NCI-H774 (cell line): ENCODE measurements around the gene IGLL1.
"Not testable (repeated sequence)": the region's sequence is repeated elsewhere in the genome, so short reads cannot be mapped to it uniquely, and the experiment has no call there.

ENCODE experiments used
- DNase-seq: peaks from one replicate; lab custom pipeline; 2025; lab: John Stamatoyannopoulos, UW

The IGLL1 gene

DNA sequence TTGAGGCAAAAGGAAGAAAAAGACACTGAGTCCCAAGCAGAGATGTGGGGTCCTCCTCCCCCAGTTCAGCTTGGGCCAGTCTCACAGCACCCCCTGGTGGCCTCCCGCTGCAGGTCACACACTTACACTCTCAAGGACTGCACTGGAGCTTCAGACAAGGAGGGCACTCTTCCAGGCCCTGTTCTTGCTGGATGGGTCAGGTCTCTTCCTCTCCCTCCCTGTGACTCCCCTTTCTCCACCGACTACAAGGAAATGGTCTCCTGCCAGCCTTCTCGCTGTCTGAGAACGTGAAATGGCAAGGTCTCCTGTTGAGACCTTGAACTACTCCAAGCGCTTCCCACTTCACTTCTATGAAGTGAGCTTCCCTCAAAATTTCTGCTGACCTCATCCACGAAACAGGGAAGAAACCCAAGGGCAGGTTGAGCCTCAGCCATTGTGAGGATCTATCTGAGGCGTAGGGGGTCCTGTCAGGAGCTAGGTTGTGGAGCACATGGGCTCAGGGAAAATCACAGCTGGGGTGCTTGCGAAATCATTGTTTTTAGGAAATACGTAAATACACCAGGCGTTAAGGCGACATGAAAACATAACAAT, 11.2 kb upstream of the IGLL1 start:
- DNase-seq, result no peak

DNA sequence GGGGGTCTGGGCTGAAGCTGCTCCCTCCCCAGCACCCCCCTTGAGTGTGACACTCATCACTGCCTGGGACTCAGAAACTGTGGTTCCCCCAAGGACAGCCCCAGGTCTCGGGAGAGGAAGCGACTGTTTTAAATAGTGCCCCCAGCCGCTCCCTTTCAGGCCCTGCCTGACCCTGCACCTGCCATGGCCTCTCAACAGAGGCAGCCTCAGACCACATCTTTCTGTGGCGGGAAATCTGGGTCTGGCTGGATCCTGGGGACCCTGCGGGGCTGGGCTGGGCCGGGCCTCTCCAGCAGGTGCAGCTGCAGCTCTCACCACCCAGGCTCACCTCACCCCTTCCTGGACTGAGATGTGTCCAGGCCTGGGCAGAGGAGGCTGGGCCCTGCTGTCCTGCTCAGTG, 3.7 kb upstream of the IGLL1 start:
- DNase-seq, result no peak

DNA sequence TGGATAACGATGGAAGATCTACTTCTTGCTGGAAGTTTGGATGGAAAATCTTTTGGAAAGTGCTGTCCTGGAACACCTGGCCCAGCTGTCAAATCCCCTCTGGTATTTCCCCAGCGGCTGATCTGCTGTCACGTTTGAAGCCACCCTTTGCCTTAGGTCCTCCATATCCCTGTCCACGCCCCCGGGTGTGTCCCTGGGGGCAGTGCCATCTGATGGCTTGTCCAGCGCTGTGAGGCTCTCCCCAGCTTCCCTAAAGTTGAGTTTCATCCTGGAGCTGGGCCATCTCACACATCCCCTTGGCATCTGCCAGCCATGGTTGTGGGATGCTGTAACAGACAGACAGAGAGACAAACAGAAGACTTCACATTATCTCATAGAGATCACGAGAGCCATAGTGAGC, 3.1 kb upstream of the IGLL1 start:
- DNase-seq, result no peak

DNA sequence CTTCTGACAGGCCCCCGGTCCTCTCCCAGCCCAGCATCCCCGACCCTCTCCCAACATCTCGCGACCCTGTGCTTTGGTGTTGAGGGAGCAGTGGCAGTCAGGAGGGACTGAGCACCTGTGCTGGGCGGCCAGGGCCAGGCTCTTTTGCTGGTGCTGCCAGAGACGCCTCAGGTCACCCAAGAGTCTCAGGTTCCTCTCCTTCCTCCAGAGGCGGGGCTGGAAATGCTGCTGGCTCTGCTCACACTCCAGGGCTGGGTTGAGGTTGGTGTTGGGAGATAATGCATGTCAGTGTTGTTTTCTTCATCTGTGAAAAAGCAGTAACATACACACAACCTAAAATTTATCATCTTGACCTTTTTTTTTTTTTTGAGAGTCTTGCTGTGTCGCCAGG, 1.2 kb upstream of the IGLL1 start:
- no peak for DNase-seq

DNA sequence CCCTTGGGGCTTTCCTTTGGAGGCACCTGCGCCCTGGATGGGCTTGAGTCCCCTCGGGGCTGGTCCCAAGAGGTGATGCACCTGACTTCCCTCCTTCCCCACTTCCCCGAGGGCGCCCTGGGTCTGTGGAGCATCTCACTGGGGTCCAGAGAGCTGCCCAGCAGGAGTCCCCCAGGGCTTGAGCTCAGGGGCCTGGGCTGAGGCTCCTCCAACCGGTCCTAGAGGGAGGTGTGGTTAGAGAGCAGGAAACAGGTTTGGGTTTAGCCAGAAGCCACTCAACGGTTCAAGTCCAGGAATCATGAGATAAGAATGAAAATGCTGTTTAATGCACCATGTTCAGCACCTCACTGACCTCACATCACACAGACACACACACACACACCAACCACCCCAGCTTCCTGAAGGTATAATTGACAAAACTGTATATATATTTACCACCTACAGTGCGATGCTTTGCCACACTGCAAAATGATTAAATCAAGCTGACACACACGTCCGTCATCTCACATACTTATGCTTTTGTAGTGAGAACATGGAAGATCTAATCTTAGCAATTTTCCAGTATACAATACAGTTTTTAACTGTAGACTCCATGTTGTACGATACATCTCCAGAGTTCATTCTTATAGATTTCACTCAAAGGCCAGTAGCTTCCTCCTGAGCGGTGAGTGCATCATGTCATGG, 628 bp upstream of the IGLL1 start:
- DNase-seq, result no peak

DNA sequence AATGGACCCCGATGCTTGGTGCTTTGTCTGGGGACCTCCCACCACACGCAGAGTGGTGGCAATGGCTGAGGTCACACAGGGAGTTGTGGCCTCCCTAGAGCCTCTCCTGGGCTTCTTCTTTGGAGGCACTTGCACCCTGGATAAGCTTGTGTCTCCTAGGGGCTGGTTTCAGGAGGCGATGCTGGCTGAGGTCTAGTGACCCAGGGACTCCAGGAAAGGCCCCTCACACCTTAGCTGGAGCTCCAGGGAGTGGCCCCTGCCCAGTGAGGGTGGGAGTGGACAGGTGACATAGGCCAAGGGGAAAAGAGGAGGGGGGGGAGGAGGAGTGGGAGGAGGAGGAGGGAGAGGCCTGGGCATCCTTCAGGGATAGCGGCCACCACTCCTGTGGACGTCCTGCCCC, 810 bp downstream of the IGLL1 start:
- DNase-seq, result no peak

DNA sequence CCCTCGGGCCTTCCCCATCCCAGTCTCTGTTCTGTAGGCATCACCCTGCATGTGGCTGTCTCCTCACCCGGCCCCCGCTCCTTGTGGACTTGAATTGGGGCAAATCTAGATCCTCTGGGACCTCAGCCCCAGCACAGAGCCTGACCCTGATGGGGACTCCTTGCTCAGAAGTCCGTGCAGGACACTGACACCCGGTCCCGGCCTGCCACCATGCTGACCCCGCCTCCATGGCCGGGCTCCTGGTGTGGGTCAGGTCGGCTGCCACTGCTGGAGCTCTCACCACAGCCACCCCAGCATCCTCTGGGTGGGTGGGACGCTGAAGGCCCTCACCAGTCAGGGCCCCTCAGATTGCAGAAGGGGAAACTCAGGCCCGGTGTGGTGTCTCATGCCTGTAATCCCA, 1.8 kb downstream of the IGLL1 start:
- DNase-seq, result no peak

DNA sequence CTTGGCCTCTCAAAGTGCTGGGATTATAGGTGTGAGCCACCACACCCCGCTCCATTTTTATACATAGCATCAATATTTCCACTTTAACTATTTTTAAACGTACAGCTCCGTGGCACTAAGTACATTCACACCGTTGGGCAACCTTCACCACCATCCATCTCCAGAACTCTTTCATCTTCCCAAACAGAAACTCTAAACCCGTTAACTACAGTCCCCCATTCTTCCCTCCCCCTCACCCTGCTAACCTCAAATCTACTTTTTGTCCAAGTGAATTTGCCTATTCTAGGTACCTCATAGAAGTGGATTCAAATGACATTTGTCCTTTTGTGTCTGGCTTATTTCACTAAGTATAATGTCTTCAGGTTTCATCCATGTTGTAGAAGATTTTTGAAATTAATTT, 3.4 kb downstream of the IGLL1 start:
- DNase-seq, result no peak

DNA sequence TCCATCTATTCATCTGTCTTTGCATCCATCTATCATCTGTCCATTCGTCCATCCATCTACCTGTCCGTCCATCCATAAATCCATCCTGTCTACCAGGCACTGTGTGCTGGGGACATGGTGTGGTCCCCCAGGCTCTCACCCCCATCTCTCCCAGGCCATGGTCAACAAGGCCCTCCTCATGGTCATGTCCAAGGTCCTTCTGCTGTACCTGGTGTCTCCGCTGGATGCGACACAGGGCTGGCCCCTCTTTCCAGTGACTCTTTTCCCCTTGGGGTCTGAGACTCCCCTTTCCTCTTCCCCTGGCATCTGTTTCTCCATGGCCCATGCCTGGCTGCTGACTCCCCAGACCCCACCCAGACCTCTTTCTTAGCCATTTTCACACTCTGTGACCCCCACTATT, 4.5 kb downstream of the IGLL1 start:
- DNase-seq, result no peak

DNA sequence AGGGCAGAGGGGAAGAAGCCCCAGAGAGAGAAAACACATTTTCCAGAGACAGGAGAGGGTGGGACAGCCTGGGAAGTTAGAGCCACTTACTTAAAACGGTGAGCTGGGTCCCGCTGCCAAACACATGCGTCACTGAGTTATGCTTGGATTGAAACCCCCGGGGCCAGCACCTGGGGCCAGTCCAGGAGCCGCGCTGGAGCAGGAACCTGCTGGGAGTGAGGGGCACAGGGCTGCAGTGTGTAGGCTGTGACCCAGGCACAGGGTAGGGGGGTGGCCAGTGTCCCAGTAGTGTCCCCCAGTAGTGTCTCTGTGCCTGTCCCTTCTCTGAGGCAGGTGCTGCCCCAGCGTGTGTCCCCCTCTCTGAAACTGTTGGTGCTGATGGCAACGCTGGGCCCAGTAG, 5.2 kb downstream of the IGLL1 start:
- DNase-seq, result no peak

DNA sequence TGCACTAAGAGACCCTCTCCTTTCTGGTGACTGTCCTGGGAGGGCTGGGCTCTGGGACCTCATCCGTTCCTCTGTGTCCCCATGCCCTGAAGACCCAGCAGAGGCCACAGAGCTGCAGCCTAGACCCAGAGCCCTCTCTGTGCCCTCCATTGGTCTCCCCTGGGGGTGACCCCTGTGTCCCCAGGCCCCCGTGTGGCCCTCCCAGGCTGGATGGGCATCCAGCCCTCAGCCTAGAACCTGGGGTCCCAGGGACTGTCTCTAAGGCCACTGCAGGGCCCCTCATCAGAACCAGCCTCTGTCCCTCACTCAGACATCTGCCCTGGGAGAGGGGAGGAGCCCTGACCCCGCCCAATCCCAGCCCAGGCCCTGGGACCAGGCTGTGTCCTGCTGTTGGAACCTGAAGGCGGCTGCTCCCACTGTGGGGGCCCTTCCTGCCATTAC, 5.7 kb downstream of the IGLL1 start:
- no peak for DNase-seq

DNA sequence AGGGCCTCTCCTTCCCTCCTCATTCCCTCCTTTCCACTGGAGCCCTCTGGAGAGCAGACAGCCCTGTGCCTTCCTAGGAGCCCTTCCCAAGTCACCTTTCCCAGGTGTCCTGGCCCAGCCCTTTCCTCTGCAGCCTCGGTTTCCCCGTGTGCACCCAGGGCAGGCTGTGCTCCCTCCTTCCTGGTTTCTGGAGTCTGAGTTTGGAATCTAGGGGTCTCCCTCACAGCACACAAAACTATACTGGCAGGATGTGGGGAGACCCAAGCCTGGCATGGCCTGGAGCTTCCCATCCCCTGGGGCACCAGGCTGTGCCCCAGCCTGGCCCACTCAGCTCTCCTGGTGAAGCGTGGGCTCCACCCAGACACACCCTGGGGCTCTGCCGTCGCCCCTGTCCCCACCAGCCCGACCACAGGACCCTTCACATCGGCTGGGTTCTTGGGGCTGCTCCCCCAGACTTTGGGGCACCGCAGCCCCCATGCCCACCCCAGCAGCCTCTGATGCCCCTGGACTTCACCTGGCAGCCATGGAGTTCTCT, 6.3 kb downstream of the IGLL1 start:
- DNase-seq, result not testable (repeated sequence)

DNA sequence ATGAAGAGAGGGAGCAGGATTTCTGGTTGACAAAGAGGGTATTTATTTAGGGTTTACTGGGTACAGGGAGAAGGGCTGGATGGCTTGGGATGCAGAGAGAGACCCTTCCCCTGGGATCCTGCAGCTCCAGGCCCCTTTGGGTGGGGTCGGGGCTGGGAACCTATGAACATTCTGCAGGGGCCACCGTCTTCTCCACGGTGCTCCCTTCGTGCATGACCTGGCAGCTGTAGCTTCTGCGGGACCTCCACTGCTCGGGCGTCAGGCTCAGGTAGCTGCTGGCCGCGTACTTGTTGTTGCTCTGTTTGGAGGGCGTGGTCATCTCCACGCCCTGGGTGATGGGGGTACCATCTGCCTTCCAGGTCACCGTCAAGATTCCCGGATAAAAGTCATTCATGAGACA, 7.0 kb downstream of the IGLL1 start:
- not testable (repeated sequence) for DNase-seq

DNA sequence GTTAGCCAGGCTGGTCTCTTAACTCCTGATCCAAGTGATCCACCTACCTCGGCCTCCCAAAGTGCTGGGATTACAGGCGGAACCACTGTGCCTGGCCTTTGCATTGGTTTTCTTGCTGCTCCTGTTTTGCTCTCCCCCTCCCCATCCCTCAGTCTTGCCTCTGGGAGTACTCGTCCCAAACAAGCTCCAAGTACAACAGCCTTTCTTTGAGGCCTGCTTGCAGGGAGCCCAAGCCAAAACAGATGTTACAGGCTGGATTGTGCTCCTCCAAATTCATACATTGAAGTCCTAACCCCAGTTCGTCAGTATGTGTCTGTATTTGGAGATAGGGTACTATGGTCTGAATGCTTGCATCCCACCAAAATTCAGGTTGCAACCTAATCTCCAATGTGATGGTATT, 8.6 kb downstream of the IGLL1 start:
- DNase-seq, result no peak

DNA sequence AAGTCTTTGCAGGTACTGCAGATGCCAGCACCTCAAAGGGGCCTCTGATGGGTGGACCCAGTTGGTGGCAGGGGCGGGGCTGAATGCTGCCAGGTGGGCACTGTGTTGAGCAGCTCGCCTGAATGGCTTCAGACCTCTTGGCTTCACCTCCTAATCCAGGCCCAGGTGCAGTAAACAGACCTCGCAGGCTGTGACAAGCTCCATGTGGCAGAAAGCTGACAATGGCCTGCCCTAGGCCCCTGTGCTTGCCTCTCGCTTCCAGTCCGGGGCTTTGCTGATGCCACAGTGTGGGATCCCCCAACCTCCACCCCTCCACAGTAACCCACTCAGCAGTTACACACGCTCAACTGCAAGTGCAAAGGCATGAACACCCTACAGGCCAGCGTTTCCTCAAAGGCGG, 9.4 kb downstream of the IGLL1 start:
- no peak for DNase-seq

DNA sequence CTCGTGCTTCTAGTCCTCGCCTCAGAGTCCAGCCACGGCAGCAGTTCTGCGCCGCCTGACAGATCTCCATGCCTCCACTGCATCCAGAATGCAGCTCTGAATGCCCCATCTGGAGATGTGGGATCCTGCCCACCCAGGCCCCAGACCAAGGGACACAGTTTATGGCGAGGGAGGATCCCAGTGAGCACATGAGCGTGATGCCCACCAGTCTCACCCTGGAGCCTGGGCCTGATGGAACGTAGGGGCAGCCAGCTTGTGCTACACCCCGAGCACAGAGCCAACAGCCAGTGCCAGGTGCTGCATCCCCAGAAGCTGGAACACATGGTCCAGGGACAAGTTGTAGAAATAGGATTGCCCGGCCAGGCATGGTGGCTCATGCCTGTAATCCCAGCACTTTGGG, 10.4 kb downstream of the IGLL1 start:
- DNase-seq, result no peak

DNA sequence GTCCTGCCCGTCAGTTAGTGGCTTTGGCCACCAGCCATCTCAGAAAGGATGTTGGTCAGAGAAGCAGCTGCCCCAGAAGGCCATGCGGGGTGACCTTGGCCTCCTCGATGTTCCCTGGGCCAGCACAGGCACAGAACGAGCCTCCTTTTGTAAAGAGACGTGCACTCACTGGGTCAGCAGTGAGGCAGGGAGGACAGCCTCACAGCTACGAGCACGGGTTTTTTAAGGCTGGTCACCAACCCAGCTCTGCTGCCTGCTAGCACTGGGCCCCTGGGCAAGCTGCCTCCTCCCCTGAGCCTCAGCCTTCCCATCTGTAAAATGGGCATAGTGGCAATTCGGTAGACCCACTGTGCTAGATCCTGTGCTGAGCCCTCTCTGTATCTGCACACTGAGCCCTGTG, 10.8 kb downstream of the IGLL1 start:
- DNase-seq, result no peak

DNA sequence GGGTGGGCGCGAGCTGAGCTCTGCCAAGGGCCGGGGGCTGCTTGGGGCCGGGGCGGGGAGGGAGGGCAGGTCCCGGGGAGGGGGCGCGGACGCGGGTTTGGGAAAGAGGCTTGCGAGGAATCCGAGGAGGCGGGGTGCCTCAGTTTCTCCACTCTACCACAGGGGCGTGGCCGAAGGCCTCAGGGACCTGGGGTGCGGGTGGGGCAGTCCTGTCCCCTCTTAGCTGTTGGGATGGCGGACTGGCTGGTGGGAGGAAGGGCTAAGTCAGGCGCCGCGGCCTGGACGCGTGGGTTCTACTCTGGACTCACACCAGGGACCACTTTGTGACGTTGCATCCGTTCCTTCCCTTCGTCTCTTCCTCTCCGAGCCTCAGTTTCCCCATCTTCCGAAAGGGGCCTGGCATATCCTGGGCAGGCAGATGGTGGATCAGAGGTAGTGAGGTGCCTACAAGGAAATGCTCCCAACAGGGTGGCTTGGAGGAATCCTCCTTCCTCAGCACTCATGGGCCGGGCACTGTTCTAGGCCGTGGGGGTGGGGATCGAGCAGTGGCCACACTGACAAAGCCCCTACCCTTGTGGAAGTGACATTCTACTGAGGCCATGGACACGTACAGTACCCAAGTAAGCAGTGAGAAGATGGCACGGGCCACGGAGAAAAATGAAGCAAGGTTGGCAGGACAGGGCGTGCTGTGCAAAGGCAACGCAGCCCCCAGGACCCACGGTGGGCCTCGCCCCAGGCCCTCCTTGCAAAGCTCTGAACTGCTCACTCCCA, 13.2 kb downstream of the IGLL1 start:
- DNase-seq, result no peak

DNA sequence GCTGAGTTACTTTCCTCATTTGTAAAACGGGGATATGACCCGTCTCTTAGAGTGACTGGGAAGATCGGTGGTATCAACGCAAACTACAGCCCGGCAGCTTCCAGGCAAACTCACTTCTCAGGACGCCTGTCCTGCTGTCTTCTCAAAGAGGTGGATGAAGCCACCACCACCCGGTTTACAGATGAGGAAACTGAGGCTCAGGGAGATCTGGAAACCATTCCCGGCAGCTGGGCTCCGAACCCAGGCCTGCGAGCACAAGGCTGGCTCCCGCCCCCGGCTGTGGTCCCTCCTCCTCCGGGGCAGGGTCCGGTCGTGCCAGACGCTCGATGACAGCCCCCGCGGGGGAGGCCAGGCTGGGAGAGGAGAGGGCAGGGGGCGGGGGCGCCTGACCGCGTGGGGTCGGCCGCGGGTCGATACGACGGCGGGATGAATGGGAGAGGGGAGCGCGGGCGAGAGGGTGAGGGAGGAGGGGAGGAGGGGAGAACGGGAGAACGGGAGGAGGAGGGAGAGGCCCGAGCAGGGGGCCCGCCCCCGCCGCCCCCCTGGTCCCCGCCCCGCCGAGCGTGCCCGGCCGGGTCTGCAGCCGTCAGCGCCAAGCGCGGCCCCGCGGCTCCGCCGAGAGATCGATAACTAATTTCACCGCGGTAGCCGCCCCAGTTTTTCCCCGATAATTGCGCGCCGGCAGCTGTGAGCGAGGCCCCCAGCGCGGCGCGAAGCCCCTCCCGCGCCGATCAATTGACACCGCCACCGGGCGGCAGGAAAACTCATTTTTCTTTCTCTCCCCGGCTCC, 14.0 kb downstream of the IGLL1 start:
- DNase-seq, result no peak

DNA sequence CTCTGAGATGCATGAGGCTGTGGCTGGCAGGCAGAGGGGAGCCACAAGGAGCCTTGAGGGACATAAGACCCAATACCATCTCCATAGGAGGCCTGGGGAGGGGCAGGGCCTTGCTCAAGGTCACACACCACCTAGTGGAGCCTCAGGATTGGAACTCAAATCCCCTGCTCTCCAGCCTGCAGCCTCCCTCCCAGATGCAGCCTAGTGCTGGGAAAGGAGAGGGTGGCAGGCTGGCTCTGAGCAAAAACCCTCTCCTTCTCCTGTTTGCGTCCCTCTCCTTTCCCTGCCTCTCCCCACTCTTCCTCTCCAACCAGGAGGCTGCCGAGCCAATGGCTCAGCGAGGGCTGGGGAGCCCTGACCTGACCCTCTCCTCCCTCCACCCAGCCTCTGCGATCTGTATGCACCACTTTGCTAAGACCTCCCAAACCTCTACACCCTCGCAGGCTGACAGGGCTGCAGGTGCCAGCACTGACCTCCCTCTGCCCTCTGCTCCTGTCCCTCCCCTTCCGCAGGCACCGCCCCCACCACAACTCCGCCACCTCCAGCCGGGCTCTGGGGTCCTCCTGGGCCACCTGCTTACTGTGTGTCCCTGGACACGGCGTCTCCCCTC, 14.7 kb downstream of the IGLL1 start:
- DNase-seq, result no peak

DNA sequence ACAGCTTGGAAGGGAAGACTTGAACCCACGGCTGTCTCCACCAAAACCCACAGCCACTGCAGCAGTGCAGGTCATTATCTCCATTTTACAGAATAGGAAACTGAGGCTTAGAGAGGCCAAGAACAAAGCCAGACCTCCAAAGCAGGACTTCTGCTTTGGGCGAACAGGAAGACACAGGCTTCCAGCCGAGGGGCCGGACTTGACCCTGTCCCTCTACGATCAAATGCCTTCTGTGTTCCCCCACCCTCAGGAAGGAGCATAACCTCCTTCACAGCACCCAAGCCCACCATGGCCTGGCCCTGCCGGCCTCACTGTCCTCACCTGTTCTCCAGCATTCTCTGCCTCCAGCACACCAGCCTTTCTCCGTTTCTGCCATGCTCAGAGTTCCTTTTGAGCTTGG, 15.8 kb downstream of the IGLL1 start:
- no peak for DNase-seq

DNA sequence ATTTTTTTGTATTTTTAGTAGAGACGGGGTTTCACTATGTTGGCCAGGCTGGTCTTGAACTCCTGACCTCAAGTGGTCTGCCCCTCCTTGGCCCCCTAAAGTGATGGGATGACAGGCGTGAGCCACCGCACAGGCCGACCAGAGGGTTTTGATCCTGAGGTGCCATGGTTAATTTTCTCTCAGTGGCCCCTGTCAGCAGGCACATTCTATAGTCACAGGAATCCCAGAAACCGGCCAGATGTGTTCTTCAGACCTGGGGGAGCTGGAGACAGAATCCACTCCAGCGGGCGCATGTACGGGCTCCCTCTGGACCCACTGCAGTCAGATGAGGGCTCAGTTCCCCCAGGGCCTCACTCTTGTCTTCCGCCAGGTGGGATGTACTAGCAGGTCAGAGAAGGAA, 17.0 kb downstream of the IGLL1 start:
- no peak for DNase-seq
